GM18498 (cell line): ENCODE results near the gene UBLCP1.
"Not testable (repeated sequence)": the region's sequence is repeated elsewhere in the genome, so short reads cannot be mapped to it uniquely, and the experiment has no call there.

ENCODE experiments used
- ATAC-seq: cut with Tn5 transposase; IDR thresholded peaks from one replicate; pipeline ENCODE4 v1.9.1; 2021; ENCODE audit warnings: mild to moderate bottlenecking, moderate library complexity; ENCODE audit not compliant: unreplicated experiment

Gene UBLCP1, protein sequence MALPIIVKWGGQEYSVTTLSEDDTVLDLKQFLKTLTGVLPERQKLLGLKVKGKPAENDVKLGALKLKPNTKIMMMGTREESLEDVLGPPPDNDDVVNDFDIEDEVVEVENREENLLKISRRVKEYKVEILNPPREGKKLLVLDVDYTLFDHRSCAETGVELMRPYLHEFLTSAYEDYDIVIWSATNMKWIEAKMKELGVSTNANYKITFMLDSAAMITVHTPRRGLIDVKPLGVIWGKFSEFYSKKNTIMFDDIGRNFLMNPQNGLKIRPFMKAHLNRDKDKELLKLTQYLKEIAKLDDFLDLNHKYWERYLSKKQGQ

GRCh38 chr5:159262859-159263568 lies at the start of gene UBLCP1:
Gene UBLCP1, plus strand, starts transcription at chr5:159263290. Its CDS starts 5,626 bp downstream, at chr5:159268916.
- ATAC-seq = peak; percentile 95

- ATAC-seq = no peak
Measured at GRCh38 chr5:159214486-159215271, 48.4 kb upstream of the UBLCP1 start.

DNA sequence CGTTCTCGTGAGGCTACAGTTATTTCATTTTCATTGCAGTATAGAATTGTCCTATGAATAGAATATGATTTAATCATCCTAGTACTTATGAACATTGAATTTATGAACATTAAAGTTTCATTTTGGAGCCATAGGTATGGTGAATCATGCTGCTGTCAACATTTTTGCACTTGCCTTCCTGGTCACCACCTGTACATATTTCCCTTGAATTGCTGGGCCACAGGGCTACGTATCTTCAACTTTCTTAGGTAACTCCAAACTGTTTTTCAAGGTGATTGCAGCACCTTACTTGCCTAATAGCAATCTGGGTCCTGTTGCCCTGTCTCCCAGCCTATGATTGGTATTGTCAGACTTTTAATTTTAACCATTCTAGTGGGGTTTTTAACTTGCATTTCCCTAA lies 47.2 kb upstream of the UBLCP1 start:
- no peak for ATAC-seq

DNA sequence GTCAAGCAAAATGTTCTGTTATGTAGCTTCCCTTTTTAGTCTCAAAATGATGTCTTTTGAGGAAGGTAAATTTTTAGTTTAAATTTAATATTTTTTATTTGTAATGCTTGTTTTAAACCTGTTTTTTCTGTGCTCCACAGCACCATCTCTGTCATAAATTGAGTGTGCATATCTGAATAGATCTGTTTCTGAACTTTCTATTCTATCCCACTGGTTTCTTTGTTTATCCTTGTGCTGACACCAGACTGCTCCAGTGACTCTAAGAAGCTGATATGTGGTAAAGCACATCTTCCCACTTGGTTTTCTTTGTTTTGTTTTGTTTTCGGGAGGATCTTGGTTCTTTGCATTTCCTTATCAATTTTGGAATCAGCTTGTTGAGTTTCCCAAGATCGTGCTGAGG lies 46.6 kb upstream of the UBLCP1 start:
- no peak for ATAC-seq

- no peak for ATAC-seq
Measured at GRCh38 chr5:159217236-159217635, 45.9 kb upstream of the UBLCP1 start.

DNA sequence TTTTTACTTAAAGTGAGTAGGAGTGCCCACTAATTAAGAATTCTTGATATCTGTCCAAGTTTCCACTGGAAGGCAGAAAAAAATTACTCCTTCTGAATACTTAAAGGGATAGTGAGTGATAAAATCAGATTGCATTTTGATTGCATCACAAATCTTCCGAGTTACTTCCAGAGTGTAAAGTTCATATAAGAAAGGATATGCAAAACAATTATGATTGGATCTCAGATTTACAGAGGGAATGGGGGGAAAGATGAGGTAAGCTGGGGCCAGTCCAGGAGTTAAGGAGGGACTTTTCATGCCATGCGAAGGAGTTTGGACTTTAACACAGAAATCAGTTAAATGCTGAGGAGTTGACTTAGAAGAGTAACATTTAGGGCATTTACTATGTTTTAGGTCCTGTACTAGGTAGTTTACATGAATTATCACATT lies 44.5 kb upstream of the UBLCP1 start:
- no peak for ATAC-seq

- no peak for ATAC-seq
Measured at GRCh38 chr5:159220206-159220605, 42.9 kb upstream of the UBLCP1 start.

DNA sequence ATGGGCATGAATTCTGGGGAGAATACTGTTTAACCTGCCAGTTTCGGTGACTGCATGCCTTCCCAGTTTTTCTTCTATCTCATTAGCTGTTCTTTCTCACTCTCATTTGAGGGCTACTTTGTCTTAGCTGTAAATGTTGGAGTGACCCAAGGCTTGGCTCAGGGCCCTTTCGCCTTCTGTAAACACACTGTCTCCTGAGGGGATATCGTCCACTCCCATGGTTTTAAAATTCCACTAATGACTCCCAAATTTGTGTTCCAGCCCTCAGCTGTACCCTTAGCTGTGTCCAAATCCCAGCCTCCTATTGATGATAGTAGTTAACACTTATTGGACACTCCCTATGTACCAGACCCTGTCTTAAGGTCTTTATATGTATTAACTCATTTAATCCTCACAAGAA lies 39.6 kb upstream of the UBLCP1 start:
- no peak for ATAC-seq

GRCh38 chr5:159224471-159224870 lies 38.6 kb upstream of the UBLCP1 start:
- no peak for ATAC-seq

DNA sequence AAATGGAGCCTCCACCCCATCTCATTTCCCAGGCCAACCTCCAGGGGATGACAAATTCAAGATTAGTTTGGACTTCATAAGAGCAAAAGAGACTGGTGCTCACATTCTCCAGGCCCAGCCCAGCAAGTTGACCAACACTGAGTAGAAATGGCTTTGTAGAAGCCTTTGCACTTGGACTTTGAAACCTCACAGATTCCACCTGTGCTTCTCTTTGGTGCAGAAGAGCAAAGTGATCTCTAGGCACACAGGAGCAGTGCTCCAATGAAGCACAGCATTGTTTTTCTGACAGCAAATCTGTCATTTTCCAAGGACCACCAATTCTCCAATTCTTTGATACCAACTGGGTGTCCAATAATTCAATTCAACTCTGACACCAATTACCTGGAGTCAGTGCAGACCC lies 36.6 kb upstream of the UBLCP1 start:
- ATAC-seq = no peak

GRCh38 chr5:159227452-159227851 lies 35.6 kb upstream of the UBLCP1 start:
- ATAC-seq = no peak

DNA sequence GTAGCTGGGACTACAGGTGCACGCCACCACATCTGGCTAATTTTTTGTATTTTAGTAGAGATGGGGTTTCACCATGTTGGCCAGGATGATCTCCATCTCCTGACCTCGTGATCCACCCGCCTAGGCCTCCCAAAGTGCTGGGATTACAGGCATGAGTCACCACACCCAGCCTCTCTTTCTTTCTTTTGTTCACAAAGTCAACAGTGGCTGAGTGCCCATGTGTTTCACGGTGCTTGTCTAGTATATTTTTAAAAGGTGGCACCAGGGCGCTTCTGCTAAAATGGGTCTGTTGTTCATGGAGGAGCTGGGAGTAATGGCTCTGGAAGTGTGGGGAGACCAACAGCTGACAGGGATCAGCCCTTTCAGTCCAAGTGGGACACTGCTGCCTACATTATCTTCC lies 35.0 kb upstream of the UBLCP1 start:
- not testable (repeated sequence) for ATAC-seq

- no peak for ATAC-seq
Measured at GRCh38 chr5:159230657-159231056, 32.4 kb upstream of the UBLCP1 start.

DNA sequence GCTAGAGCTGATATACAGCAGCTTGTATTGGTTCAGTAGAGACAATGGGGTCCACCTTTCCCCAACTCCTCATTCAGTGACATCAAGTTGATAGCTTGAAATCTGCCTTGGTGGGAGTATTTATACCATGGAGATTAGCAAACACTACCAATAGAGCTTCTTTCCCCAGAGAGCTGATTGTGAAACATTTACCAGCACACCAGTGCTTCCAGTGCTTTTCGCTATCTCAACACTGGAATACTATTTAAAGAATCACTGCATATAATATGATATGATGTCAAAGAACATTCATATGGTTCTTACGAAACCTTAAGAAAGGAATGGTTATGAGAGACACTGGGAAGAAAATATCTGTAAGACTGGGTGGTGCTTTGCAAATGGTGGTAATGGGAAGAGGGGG lies 31.9 kb upstream of the UBLCP1 start:
- no peak for ATAC-seq

- not testable (repeated sequence) for ATAC-seq
Measured at GRCh38 chr5:159235871-159236520, 27.1 kb upstream of the UBLCP1 start.

GRCh38 chr5:159240301-159240870 lies 22.7 kb upstream of the UBLCP1 start:
- no peak for ATAC-seq

DNA sequence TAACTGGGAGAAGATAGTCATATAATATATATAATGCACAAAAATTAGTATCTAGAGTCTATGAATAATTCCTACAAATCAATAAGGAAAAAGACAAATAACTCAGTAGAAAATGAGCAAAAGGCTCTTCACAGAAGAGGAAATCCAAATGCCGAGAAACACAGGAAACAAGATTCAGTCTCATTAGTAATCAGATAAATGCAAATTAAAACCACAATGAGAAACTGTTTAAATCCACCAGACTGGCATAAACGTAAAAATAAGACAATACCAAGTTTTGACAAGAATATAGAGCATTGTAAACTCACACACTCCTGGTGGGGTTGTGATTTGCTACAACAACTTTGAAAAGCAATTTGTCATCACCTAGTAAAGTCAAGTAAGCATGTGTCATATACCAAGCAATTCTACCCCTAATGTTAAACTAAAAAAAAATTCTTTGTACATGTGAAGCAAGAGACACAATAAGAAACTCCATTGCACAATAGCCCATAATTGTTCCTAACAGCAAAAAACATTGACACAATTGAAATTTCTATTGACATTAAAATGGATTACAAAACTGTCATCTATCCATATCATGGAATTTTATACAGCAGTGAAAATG lies 21.0 kb upstream of the UBLCP1 start:
- ATAC-seq = no peak

GRCh38 chr5:159242656-159243055 lies 20.4 kb upstream of the UBLCP1 start:
- ATAC-seq = no peak

- ATAC-seq = no peak
Measured at GRCh38 chr5:159243385-159243784, 19.7 kb upstream of the UBLCP1 start.

GRCh38 chr5:159244163-159244562 lies 18.9 kb upstream of the UBLCP1 start:
- no peak for ATAC-seq
